Fibroblast of lung (primary cell): ENCODE data around the gene CHRNA1. TPM values are rescaled to one million over a fixed set of nuclear protein-coding genes. Genes with fewer than 3 reads are reported as not detected.

Experiments
- DNase-seq, 2 donors: peaks; one replicate each; pipeline versions ENCODE4 v3.0.0 to v3.0.0-alpha.2; 2010; ENCODE audit warnings: low read depth in 2 of 2
- H2AFZ ChIP-seq: 2 replicates; pipeline ENCODE4 v1.5.1; 2012; ENCODE audit warnings: low read length, control low read depth, inconsistent platforms
- H3K27ac ChIP-seq: 2 replicates; pipeline ENCODE4 v1.5.1; 2011; ENCODE audit warnings: low read length, control low read depth; ENCODE audit not compliant: insufficient read depth
- H3K27me3 ChIP-seq: 2 replicates; pipeline ENCODE4 v1.5.1; 2011; ENCODE audit warnings: mild to moderate bottlenecking, low read length; ENCODE audit not compliant: control insufficient read depth, insufficient read depth
- H3K36me3 ChIP-seq: 2 replicates; pipeline ENCODE4 v1.5.1; 2011; ENCODE audit warnings: low read length; ENCODE audit not compliant: control insufficient read depth, insufficient read depth
- H3K4me1 ChIP-seq: 2 replicates; pipeline ENCODE4 v1.5.1; 2011; ENCODE audit warnings: low read length; ENCODE audit not compliant: control insufficient read depth, insufficient read depth; ENCODE audit errors: extremely low read depth
- H3K4me2 ChIP-seq: 2 replicates; pipeline ENCODE4 v1.5.1; 2011; ENCODE audit warnings: low read length, control low read depth; ENCODE audit not compliant: insufficient read depth; ENCODE audit errors: extremely low read depth
- H3K4me3 ChIP-seq, 4 experiments: fragments of 200-600 bp in 1 of 4; sonication (generic) in 1 of 4; replicated peaks in 1 of 4; 2 replicates each; pipeline ENCODE4 v1.5.1; 2011 to 2016; ENCODE audit warnings: low read length in 4 of 4, low read depth in 3 of 4, mild to moderate bottlenecking in 3 of 4, control low read depth in 2 of 4, inconsistent platforms in 1 of 4, mixed read lengths in 1 of 4; ENCODE audit not compliant: insufficient read depth in 1 of 4; ENCODE audit errors: control extremely low read depth in 1 of 4
- H3K79me2 ChIP-seq: 2 replicates; pipeline ENCODE4 v1.5.1; 2012; ENCODE audit warnings: mild to moderate bottlenecking, low read length, inconsistent platforms; ENCODE audit not compliant: control insufficient read depth, insufficient read depth
- H3K9ac ChIP-seq: 2 replicates; pipeline ENCODE4 v1.5.1; 2011; ENCODE audit warnings: mild to moderate bottlenecking, low read length, control low read depth; ENCODE audit not compliant: insufficient read depth
- H3K9me3 ChIP-seq: 2 replicates; pipeline ENCODE4 v1.5.1; 2012; ENCODE audit warnings: low read depth, low read length; ENCODE audit not compliant: control insufficient read depth, insufficient read depth
- H4K20me1 ChIP-seq: 2 replicates; pipeline ENCODE4 v1.5.1; 2011; ENCODE audit warnings: low read length; ENCODE audit not compliant: control insufficient read depth, insufficient read depth; ENCODE audit errors: extremely low read depth
- CTCF ChIP-seq, 2 donors: IDR thresholded peaks in 1 of 2; conservative IDR thresholded peaks in 1 of 2; 1 replicate in 1 of 2; 2 replicates in 1 of 2; pipeline ENCODE4 v1.5.1; 2011 to 2012; ENCODE audit warnings: low read length in 2 of 2, control low read depth in 1 of 2, inconsistent platforms in 1 of 2, low read depth in 1 of 2, mild to moderate bottlenecking in 1 of 2
- EZH2 ChIP-seq: IDR thresholded peaks from 2 replicates; pipeline ENCODE4 v1.5.1; 2012; ENCODE audit warnings: low read length, control low read depth, mild to moderate bottlenecking; ENCODE audit errors: missing control alignments
- polyA plus RNA-seq, 2 donors: library from polyadenylated mRNA; depleted of rRNA in 1 of 2; stranded (reverse) in 1 of 2; unstranded in 1 of 2; fragments of >200 nt; gene quantifications; 2 replicates each; pipeline ENCODE4 v1.2.1, GENCODE V29; 2011 to 2012; ENCODE audit warnings: missing spikeins in 1 of 2
- total RNA-seq: library from RNA; depleted of rRNA; stranded (reverse); fragments of >200 nt; gene quantifications from 2 replicates; pipeline ENCODE4 v1.2.1, GENCODE V29; 2014

CHRNA1 gene
- total and polyA plus RNA-seq, 2 donors (not counting 1 experiment from before 2014, with no cell fraction given), result 0.33 to 1.1 TPM

DNA sequence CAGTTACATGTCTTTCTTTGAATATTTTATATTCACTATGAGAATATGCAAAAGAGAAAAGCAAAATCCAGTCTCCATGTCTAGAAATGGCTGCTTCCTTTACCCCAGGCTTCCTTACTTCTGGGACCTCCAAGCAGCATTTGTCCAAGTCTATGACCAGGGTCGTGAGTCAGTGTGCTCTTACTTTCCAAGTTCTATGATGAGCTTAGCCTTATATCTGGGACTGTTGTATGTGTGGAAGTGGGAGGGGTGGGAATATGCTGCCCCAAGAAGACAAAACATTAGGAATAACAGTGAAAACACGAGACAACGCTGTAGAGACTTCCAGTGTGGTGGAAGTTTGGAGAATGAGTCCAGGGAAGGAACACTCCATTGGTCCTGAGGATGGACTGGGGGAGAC is 21.2 kb upstream of the CHRNA1 start:
- H3K27me3 ChIP-seq, result no peaks in the 10 kb centered on the region
- H3K9me3 ChIP-seq, result no peaks in the 10 kb centered on the region
- H3K36me3 ChIP-seq, result no peaks in the 10 kb centered on the region
- DNase-seq, result peak in 1 of 2 donors; percentile 68
- no peak overlapping the region for H3K4me3 ChIP-seq
- peak overlapping the region; percentile 94 for H3K27ac ChIP-seq
- H3K9ac ChIP-seq, result no peak overlapping the region
- no peak overlapping the region for H2AFZ ChIP-seq
- TF ChIP-seq CTCF (conservative IDR thresholded peaks at IDR 0.05 in 1 of 2, IDR thresholded peaks at IDR 0.05 in 1 of 2; ENCODE audit: low read depth in 1 of 2, low read length in 2 of 2) (no peak), EZH2 (no peak)
- H3K79me2 ChIP-seq, result no peaks in the 10 kb centered on the region
- H3K4me2 ChIP-seq, result no peak overlapping the region
- H3K4me1 ChIP-seq, result peaks cover 22% of the 10 kb centered on the region
- no peaks in the 10 kb centered on the region for H4K20me1 ChIP-seq

DNA sequence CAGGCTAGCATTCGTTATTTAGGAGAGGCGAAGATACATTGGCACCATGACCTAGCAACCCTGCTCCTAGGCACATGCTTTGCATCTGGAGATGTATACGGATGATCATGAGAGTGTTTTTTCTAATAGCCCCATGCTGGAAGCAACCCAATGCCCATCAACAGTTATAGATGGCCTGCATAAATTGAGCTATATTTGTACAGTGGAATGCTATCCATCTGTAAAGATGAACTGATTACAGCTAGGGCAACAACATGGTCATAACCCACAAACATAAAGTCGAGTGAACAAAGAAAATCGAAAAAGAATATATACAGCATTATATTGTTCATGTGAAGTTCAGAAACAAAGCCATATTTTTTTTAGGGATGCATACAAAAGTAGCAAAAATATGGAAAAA is 20.6 kb upstream of the CHRNA1 start:
- TF ChIP-seq CTCF (conservative IDR thresholded peaks at IDR 0.05 in 1 of 2, IDR thresholded peaks at IDR 0.05 in 1 of 2; ENCODE audit: low read depth in 1 of 2, low read length in 2 of 2) (no peak), EZH2 (no peak)
- Histone ChIP-seq H3K9me3 (no peaks in the 10 kb centered on the region), H3K79me2 (no peaks in the 10 kb centered on the region), H3K4me3 (no peak overlapping the region), H3K9ac (no peak overlapping the region), H2AFZ (no peak overlapping the region), H3K4me2 (no peak overlapping the region), H3K36me3 (no peaks in the 10 kb centered on the region), H3K4me1 (peaks cover 23% of the 10 kb centered on the region), H3K27ac (peak overlapping the region; percentile 94), H4K20me1 (no peaks in the 10 kb centered on the region), H3K27me3 (no peaks in the 10 kb centered on the region)
- no peak for DNase-seq

DNA sequence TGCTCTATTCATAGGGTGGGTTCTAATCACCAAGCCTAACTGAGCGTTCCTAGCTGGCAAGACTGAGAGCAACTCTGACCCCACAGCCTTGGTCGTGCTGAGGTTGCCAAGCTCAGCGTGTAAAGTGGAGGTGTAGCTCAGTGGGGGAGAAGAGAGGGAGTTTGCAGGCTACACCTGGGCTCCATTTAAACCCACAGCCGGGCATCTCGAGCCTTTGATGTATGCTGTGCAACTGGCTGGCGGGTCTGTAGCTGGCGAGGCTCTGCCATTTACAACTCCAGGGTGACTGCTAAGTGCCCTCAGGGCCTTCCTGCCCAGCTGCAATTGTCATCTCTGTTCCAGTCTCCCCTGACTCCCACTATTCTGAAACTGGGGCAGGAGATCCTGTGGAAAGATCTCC is 20.0 kb upstream of the CHRNA1 start:
- Histone ChIP-seq H3K4me1 (peaks cover 28% of the 10 kb centered on the region), H3K79me2 (no peaks in the 10 kb centered on the region), H3K27me3 (no peaks in the 10 kb centered on the region), H2AFZ (no peak overlapping the region), H3K9ac (no peak overlapping the region), H3K27ac (no peak overlapping the region), H3K9me3 (no peaks in the 10 kb centered on the region), H4K20me1 (no peaks in the 10 kb centered on the region), H3K4me3 (no peak overlapping the region), H3K36me3 (no peaks in the 10 kb centered on the region), H3K4me2 (no peak overlapping the region)
- TF ChIP-seq CTCF (conservative IDR thresholded peaks at IDR 0.05 in 1 of 2, IDR thresholded peaks at IDR 0.05 in 1 of 2; ENCODE audit: low read depth in 1 of 2, low read length in 2 of 2) (no peak), EZH2 (no peak)
- DNase-seq, result no peak
